Fibroblast of lung (primary cell): ENCODE data around the gene KIAA1671.

ENCODE experiments used
- EZH2 ChIP-seq: IDR thresholded peaks from 2 replicates; pipeline ENCODE4 v1.5.1; 2012; ENCODE audit warnings: low read length, control low read depth, mild to moderate bottlenecking; ENCODE audit errors: missing control alignments
- TF ChIP-seq, protein P1 (sequence below), 2 donors: IDR thresholded peaks in 1 of 2; conservative IDR thresholded peaks in 1 of 2; 1 replicate in 1 of 2; 2 replicates in 1 of 2; pipeline ENCODE4 v1.5.1; 2011 to 2012; ENCODE audit warnings: low read length in 2 of 2, control low read depth in 1 of 2, inconsistent platforms in 1 of 2, low read depth in 1 of 2, mild to moderate bottlenecking in 1 of 2

DNA sequence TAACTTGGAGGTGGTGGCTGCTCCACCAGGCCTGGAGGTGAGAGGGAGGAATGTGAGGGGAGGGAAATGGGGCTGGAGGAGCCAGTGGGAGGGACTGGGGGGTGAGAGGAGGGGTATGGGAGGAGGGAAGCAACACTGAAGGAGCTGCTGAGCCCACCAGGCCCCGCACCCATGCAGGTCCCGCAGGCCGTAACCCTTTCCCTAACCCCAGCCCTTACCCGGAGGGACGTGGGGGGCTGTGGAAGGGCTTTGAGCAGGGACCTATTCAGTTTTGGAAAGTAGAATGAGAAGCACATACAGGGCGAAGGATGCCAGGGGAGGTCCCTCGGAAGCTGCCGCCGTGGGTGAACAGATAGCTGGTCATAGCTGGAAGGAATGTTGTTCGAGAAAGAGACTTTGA, 213.3 kb downstream of the KIAA1671 start:
- TF ChIP-seq, protein P1, sequence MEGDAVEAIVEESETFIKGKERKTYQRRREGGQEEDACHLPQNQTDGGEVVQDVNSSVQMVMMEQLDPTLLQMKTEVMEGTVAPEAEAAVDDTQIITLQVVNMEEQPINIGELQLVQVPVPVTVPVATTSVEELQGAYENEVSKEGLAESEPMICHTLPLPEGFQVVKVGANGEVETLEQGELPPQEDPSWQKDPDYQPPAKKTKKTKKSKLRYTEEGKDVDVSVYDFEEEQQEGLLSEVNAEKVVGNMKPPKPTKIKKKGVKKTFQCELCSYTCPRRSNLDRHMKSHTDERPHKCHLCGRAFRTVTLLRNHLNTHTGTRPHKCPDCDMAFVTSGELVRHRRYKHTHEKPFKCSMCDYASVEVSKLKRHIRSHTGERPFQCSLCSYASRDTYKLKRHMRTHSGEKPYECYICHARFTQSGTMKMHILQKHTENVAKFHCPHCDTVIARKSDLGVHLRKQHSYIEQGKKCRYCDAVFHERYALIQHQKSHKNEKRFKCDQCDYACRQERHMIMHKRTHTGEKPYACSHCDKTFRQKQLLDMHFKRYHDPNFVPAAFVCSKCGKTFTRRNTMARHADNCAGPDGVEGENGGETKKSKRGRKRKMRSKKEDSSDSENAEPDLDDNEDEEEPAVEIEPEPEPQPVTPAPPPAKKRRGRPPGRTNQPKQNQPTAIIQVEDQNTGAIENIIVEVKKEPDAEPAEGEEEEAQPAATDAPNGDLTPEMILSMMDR (conservative IDR thresholded peaks at IDR 0.05 in 1 of 2, IDR thresholded peaks at IDR 0.05 in 1 of 2; ENCODE audit: low read depth in 1 of 2, low read length in 2 of 2), result no peak
- TF ChIP-seq EZH2, result no peak
